DND-41 (cell line): ENCODE measurements around the gene CD109.

ENCODE experiments used
- ATAC-seq: fragments of 200-7000 bp; cut with Tn5 transposase; 3 replicates; pipeline ENCODE4 v1.9.1; 2021; ENCODE audit warnings: low read depth; ENCODE audit not compliant: insufficient read depth
- DNase-seq: peaks from one replicate; pipeline ENCODE4 v3.0.0-alpha.2; 2020
- H2AFZ ChIP-seq: 2 replicates; pipeline ENCODE4 v1.6.0; 2012; ENCODE audit warnings: low read depth, low read length
- H3K27ac ChIP-seq: 2 replicates; pipeline ENCODE4 v1.5.1; 2012; ENCODE audit warnings: low read length, inconsistent platforms
- H3K27me3 ChIP-seq: fragments of 200-600 bp; sonication (generic); 2 replicates; pipeline ENCODE4 v1.6.0; 2012; ENCODE audit warnings: low read length, mild to moderate bottlenecking, inconsistent platforms; ENCODE audit not compliant: insufficient read depth, poor library complexity
- H3K36me3 ChIP-seq: 2 replicates; pipeline ENCODE4 v1.5.1; 2012; ENCODE audit warnings: low read length, inconsistent platforms; ENCODE audit not compliant: insufficient read depth
- H3K4me1 ChIP-seq: 2 replicates; pipeline ENCODE4 v1.5.1; 2012; ENCODE audit warnings: mild to moderate bottlenecking, low read length; ENCODE audit not compliant: insufficient read depth
- H3K4me2 ChIP-seq: 2 replicates; pipeline ENCODE4 v1.6.0; 2012; ENCODE audit warnings: mild to moderate bottlenecking, moderate library complexity, low read length, inconsistent platforms; ENCODE audit not compliant: insufficient read depth
- H3K4me3 ChIP-seq, 2 experiments: fragments of 200-600 bp in 1 of 2; shearing (Covaris generic) in 1 of 2; 2 replicates each; pipeline ENCODE4 v1.5.1; 2012 to 2016; ENCODE audit warnings: inconsistent platforms in 2 of 2, low read length in 2 of 2, mild to moderate bottlenecking in 2 of 2, low read depth in 1 of 2, moderate library complexity in 1 of 2
- H3K79me2 ChIP-seq: 2 replicates; pipeline ENCODE4 v1.6.0; 2012; ENCODE audit warnings: low read length, inconsistent platforms; ENCODE audit not compliant: insufficient read depth
- H3K9ac ChIP-seq: 2 replicates; pipeline ENCODE4 v1.6.0; 2012; ENCODE audit warnings: low read depth, mild to moderate bottlenecking, inconsistent platforms, low read length, moderate library complexity
- H3K9me3 ChIP-seq: 2 replicates; pipeline ENCODE4 v1.5.1; 2012; ENCODE audit warnings: low read length, moderate library complexity, mild to moderate bottlenecking, inconsistent platforms; ENCODE audit not compliant: insufficient read depth, severe bottlenecking
- H4K20me1 ChIP-seq: 2 replicates; pipeline ENCODE4 v1.6.0; 2012; ENCODE audit warnings: low read length; ENCODE audit not compliant: insufficient read depth
- EZH2 ChIP-seq: IDR thresholded peaks from 3 replicates; pipeline ENCODE4 v1.6.1; 2012; ENCODE audit warnings: borderline replicate concordance, low read depth, mild to moderate bottlenecking, moderate library complexity, low read length, inconsistent platforms; ENCODE audit not compliant: severe bottlenecking
- TF ChIP-seq, protein P1 (sequence below): IDR thresholded peaks from 2 replicates; pipeline ENCODE4 v1.5.1; 2012; ENCODE audit warnings: borderline replicate concordance, low read length, moderate library complexity, mild to moderate bottlenecking; ENCODE audit not compliant: poor library complexity, severe bottlenecking; ENCODE audit errors: extremely low read depth

The CD109 gene

DNA sequence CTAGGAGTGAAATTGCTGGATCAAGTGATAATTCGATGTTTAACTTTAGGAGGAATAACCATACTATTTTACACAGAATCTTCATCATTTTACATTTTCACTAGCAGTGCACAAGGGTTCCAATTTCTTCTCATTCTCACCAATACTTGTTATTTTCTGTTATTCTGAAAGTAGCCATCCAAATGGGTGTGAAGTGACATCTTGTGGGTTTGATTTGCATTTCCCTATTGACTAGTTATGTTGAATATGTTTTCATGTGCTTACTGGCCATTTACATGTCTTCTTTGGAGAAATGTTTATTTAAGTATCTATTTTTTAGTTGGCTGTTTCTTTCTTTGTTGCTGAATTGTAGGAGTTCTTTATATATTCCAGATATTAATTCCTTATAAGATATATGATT, 164.3 kb downstream of the CD109 start:
- TF ChIP-seq, protein P1, sequence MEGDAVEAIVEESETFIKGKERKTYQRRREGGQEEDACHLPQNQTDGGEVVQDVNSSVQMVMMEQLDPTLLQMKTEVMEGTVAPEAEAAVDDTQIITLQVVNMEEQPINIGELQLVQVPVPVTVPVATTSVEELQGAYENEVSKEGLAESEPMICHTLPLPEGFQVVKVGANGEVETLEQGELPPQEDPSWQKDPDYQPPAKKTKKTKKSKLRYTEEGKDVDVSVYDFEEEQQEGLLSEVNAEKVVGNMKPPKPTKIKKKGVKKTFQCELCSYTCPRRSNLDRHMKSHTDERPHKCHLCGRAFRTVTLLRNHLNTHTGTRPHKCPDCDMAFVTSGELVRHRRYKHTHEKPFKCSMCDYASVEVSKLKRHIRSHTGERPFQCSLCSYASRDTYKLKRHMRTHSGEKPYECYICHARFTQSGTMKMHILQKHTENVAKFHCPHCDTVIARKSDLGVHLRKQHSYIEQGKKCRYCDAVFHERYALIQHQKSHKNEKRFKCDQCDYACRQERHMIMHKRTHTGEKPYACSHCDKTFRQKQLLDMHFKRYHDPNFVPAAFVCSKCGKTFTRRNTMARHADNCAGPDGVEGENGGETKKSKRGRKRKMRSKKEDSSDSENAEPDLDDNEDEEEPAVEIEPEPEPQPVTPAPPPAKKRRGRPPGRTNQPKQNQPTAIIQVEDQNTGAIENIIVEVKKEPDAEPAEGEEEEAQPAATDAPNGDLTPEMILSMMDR = no peak
- TF ChIP-seq EZH2 = no peak
- no peak overlapping the region for H2AFZ ChIP-seq
- no peak overlapping the region for H3K27ac ChIP-seq
- H3K4me2 ChIP-seq = no peak overlapping the region
- H3K4me1 ChIP-seq = no peaks in the 10 kb centered on the region
- H3K36me3 ChIP-seq = no peaks in the 10 kb centered on the region
- ATAC-seq (no peak), DNase-seq (no peak)
- no peaks in the 10 kb centered on the region for H4K20me1 ChIP-seq
- H3K9ac ChIP-seq = no peak overlapping the region
- no peaks in the 10 kb centered on the region for H3K79me2 ChIP-seq
- no peaks in the 10 kb centered on the region for H3K27me3 ChIP-seq
- no peak overlapping the region for H3K4me3 ChIP-seq
- no peaks in the 10 kb centered on the region for H3K9me3 ChIP-seq

DNA sequence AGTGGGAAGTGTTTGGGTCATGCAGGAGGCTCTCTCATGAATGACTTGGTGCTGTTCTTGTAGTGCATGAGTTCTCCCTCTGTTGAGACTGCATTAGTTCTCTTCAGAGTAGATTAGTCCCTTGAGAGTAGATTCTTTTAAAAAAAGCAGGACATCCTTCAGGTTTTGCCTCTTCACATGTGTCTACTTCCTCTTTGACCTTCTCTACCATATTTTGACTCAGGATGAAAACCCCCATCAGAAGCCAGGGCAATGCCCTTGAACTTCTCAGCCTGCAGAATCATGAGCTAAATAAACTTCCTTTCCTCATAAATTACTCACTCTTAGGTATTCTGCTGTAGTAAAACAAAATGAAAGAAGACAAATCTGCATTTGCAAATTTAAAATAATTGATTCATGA, 170.3 kb downstream of the CD109 start:
- no peak for ATAC-seq
- H3K9ac ChIP-seq = no peak overlapping the region

DNA sequence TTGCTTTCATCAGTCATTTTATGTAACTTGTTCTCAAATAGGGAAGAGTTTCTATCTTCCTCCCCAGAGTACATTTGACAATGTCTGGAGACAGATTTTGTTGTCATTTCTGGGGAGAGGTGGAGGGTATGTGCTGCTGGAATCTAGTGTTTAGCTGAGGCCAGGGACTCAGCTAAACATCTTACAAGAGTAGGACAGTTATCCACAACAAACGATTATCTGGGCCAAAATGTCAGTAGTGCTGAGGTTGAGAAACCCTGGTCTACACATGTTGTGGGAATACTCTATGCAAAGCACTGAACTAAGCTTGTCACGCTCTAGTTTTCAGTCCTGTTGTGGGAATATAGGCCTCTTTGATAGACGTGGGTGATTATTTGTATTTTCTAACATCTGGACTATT, 171.4 kb downstream of the CD109 start:
- ATAC-seq = no peak
- Histone ChIP-seq H2AFZ (no peak overlapping the region), H3K4me3 (no peak overlapping the region), H3K27me3 (no peaks in the 10 kb centered on the region), H4K20me1 (no peaks in the 10 kb centered on the region), H3K79me2 (no peaks in the 10 kb centered on the region), H3K27ac (no peak overlapping the region), H3K9me3 (no peaks in the 10 kb centered on the region), H3K36me3 (no peaks in the 10 kb centered on the region), H3K4me1 (no peaks in the 10 kb centered on the region), H3K4me2 (no peak overlapping the region), H3K9ac (no peak overlapping the region)
- TF ChIP-seq, protein P1 = no peak
- TF ChIP-seq EZH2 = no peak
- DNase-seq = no peak

More for the DNA sequence above, 170.3 kb downstream of the CD109 start:
- Histone ChIP-seq H3K27me3 (no peaks in the 10 kb centered on the region), H3K4me2 (no peak overlapping the region), H2AFZ (no peak overlapping the region), H3K79me2 (no peaks in the 10 kb centered on the region), H3K4me3 (no peak overlapping the region), H3K4me1 (no peaks in the 10 kb centered on the region), H3K27ac (no peak overlapping the region), H3K9me3 (no peaks in the 10 kb centered on the region), H3K36me3 (no peaks in the 10 kb centered on the region), H4K20me1 (no peaks in the 10 kb centered on the region)
- TF ChIP-seq EZH2 = no peak
- TF ChIP-seq, protein P1 = no peak
- no peak for DNase-seq

DNA sequence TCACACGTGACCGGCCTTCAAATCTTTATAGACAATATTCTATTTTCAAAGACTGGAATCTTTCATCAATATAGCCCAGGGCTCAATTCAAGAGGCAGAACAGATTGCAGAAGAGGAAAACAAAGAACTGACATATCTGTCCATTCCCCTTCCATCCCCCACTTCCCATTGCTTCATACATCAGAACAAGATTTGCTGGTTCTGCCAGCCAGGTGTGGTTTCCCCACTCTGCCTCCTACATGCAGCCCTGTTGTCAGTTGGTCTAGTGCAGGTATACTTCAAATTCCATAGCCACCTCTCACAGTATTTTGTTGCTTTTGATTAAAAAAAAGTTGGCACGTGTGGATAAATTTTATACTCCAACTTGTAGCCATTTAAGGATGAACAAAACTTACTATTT, 174.9 kb downstream of the CD109 start:
- Histone ChIP-seq H3K4me2 (no peak overlapping the region), H3K36me3 (no peaks in the 10 kb centered on the region), H3K27me3 (no peaks in the 10 kb centered on the region), H4K20me1 (no peaks in the 10 kb centered on the region), H2AFZ (no peak overlapping the region), H3K4me3 (no peak overlapping the region), H3K4me1 (no peaks in the 10 kb centered on the region), H3K27ac (no peak overlapping the region), H3K79me2 (no peaks in the 10 kb centered on the region), H3K9me3 (no peaks in the 10 kb centered on the region), H3K9ac (no peak overlapping the region)
- TF ChIP-seq, protein P1 = no peak
- TF ChIP-seq EZH2 = no peak
- DNase-seq (no peak), ATAC-seq (no peak)
